ENCODE results near the gene RNPS1. TPM values are rescaled to one million over a fixed set of nuclear protein-coding genes. Genes with fewer than 3 reads are reported as not detected.
"Not testable (repeated sequence)": the region's sequence is repeated elsewhere in the genome, so short reads cannot be mapped to it uniquely, and the experiment has no call there.

The RNPS1 gene
- polyA plus RNA-seq, 3 donors, result 207 to 240 (median 216) TPM

DNA sequence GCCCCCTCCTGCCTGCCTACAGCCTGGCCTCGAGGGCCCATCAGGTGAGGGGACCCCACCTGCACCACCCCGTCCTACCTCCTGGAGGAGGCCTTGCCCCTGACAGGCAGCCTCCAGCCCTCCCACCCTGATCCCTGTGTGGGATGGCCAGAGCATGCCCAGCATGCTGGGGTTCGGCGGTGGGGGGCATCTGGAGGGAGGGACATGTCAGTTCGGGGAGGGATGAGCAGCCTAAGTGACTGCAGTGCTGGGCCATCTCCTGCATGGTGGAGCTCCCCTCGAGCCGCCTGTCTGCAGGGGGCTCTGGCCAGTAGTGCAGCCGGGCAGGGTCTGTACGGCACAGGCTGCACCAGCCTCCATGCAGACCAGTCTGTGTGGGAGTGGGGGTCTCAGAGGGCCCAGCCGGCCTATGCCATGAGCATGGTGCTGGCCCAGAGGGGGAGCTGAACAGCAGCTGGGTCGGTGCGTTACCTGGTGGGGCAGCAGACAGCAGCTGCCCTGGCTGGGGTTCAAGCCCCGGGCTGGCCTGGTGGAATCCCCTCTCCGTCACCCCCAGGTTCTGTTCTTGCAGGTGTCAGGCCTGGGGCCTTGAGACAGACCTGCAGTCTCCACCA lies 4.0 kb upstream of the RNPS1 start:
- no peak for DNase-seq

DNA sequence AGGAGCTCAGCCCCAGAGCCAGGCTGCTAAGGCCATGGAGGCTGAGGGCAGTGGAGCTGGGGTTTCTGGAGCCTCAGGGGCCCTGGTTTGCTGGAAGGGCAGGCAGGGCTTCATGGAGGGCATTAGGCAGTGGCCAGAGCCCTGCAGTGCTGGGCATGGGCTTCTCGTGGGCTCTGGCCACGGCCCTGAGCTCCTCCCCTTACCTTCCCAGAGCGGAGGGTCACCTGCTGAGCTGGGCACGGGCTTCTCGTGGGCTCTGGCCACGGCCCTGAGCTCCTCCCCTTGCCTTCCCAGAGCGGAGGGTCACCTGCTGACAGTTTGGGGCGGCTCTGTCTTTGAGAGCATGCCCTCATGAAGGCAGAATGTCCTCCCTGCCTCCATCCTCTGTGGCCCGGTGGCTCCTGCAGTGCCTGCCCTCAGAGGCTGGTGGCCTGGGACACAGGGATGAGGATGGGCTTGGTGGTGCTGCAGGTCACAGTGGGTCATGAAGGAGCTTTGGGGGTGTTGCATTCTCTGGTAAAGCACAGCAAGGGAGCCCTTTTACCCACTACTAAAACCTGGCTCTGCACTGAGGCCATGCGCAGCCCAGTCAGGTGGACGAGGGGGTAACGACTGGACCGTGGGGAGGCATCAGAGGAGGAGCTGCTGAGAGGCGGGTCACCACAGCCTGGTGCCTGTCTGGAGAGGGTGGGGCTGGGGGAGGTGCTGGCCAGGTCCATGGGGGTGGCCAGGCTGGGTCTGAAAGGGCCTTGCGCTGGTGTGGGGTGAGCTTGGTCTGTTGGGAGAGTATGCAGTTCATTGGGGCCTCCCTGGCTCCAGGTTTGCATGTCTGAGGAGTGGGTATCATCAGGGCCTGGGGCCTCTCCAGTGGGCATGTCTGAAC lies 2.9 kb upstream of the RNPS1 start:
- no peak for DNase-seq

DNA sequence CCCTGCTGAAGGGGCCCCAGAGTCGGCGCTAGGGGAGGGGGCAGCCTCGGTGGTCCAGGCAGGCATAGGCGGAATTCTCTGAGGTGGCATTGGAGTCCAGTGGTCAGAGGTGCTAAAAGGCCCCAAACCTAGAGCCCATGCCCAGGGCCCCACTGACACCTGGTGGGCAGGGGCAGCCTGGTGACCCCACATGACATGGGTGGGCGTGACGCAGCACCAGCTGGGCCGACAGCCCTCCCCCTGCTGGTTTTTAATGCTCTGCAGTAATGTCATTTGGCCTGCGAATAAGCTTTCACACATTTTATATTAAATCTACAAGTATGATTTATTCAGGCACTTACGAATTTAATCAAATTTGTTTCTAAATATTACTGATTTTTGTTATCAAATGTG lies 2.1 kb upstream of the RNPS1 start:
- DNase-seq, result no peak

GRCh38 chr16:2267505-2267912 lies 417 bp downstream of the RNPS1 start:
- DNase-seq, result not testable (repeated sequence)

- DNase-seq, result not testable (repeated sequence)
Measured at GRCh38 chr16:2266887-2267286, 1.0 kb downstream of the RNPS1 start.

- not testable (repeated sequence) for DNase-seq
Measured at GRCh38 chr16:2263026-2263425, 4.9 kb downstream of the RNPS1 start.

GRCh38 chr16:2260250-2260649 lies 7.7 kb downstream of the RNPS1 start:
- DNase-seq, result no peak

DNA sequence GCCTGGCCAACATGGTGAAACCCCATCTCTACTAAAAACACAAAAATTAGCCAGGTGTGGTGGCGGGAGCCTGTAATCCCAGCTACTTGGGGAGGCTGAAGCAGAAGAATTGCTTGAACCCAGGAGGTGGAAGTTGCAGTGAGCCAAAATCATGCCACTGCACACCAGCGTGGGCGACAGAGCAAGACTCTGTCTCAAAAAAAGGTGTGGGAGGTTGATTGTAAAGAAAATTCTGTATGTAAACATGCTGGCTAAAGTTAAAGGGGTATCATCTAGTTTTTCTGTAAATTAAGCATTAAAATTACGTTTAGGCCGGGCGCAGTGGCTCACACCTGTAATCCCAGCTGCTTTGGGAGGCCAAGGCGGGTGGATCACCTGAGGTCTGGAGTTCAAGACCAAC lies 9.4 kb downstream of the RNPS1 start:
- not testable (repeated sequence) for DNase-seq

- DNase-seq, result no peak
Measured at GRCh38 chr16:2257726-2258125, 10.2 kb downstream of the RNPS1 start.

DNA sequence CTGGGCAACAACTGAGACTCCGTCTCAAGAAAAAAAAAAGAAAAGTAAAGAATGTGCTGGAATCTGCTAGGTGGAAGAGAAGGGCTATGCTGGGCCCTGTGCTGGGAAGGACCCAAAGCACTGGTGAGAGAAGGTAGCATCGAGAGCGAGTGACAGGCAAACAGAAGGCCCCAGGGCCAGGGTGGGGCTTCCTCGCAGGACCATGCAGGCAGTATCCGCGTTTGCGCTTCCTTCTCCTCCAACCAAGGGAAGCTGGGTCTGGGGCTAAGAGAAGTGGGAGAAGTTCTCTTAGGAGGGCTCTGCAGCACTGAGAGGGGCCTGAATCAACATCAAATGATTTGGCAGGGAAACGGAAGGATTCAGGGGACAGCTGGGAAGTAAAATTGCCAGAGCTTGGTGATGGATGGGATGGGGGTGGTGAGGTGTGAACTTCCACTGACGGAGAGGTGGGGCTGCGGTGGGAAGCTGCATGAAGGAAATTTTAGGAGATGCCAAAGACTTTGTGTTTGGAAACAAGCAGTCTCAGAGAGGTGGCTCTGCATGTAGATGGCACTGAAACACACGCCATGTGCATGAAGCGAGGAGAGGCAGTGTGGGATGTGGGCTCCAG lies 11.3 kb downstream of the RNPS1 start:
- no peak for DNase-seq

- DNase-seq, result no peak
Measured at GRCh38 chr16:2253293-2253692, 14.6 kb downstream of the RNPS1 start.

DNA sequence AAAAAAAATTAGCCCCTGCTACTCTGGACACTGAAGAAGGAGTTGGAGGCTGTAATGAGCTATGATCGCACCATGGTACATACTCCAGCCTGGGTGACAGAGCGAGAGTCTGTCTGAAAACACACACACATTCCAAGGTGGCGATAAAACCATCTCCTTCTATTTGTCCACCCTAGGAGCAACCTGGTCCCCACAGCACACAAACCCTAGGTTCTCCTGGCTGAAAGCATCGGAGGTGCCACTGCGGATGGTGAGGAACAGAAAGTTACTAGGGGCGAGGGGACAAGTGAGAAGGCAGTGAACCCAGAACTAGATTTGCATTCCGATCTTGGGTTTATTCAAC lies 15.1 kb downstream of the RNPS1 start:
- no peak for DNase-seq

DNA sequence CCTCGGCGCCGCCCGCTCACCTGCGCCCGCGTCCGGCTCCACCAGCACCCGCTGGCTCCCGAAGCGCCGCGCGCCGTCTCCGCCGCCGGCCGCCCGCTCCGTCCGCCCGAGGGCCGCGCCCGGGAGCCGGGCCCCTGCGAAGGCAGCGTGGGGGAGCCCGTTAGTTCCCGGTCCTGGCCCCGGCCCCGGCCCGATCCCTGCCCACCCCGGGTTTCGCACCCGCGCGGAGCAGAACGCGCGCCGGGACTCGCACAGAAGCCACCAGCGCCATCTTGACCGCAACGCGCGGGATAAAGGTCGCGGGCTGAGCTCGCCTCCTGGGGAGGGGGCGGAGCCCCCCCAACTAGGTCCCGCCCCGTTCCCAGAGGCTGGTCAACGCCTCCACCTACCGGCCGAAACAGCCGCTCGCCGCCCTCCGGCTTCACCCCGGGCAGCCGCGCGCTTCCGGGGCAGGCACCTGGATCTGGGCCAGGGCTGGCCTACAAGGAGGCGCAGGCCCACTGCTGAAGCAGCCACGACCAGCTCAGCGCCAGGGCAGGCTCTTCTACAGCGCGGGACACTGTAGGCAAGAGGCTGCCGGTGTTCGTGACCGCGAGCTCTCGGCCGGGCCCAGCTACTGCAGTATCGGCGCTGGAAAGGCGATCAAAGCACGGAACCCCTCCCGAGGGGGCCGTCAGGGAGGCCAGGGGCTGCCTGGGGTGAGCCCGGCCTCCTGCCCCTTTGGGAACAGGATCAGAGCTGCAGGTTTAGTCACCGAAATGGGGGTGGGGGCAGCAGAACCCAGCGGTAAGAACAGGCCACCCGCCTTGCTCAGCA lies 16.4 kb downstream of the RNPS1 start, which contains the start of gene ECI1:
Gene ECI1, minus strand, starts transcription at position 292 of the 816 bp plus-strand sequence. Its CDS starts 21 bp downstream, at position 271.
- peak; percentile 92 for DNase-seq

GRCh38 chr16:2250652-2251295 lies 17.2 kb downstream of the RNPS1 start:
- no peak for DNase-seq

DNA sequence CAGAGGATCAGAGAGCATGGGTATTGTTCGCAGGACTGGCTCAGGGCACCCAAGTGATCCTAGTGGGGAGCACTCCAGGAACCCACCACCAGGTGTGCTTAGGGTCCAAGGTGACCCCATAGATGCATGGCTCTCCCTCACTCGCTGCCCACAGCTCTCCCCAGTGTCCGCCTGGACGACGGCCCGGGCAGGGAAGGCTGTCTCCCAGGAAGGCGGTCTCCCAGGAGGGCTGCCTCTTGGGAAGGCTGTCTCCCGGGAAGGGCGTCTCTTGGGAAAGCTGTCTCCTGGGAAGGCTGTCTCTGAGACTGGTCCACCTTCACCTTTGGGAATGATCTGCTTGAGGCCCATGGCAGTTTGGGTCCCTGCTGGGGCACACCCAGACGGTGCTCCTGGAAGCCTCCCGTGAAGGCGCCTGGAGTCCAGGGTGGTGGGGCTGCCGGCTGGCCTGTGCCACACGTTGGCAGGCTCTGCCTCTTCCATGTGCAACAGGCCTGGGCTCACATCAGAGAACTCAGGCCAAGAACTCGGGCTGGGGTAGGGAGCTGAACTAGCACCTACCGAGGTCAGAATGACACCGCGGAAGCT lies 21.5 kb downstream of the RNPS1 start:
- DNase-seq, result no peak

GRCh38 chr16:2244926-2245795 lies 22.8 kb downstream of the RNPS1 start:
- DNase-seq, result no peak

DNA sequence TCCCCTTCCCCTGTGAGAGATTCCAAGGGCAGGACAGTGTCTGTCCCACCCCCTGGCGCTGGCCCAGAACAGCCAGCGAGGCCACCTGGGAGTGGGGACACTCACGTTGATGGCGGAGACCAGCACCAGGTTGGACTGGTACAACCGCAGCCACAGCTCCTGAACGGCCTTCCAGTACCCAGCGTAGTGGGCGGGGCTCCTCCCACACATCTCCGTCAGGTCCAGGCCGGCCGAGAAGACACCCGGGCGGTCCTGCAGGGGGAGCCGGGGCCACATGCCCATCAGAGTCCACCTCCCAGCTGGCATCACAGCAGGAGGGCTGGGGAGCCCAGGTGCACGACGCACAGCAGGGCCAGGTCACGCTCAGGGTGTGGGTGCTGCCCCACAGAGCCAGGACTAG lies 23.6 kb downstream of the RNPS1 start:
- DNase-seq, result no peak

GRCh38 chr16:2243781-2244180 lies 24.1 kb downstream of the RNPS1 start:
- DNase-seq, result no peak

DNA sequence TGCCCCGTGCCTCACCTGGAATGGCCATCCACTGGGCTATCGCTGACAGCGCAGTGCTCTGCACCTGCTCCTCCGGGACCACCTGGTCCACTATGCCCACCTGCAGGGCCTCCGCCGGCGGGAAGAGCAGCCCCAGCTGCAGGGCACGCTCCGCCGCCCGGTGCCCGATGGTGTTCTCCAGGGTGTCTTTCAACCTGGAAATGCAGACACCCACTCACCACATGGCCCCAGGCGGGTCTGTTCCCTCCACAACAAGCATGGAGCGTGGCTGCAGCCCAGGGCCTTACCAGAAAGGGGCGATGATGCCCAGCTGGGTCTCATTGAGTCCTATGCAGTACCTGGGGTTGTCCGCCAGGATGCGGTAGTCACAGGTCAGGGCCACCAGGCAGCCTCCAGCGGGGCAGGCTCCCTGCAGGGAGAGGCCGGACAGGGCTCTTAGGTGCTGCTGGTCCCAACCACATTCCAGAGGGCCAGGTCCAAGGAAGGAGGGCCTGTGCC lies 24.8 kb downstream of the RNPS1 start:
- DNase-seq, result no peak

- DNase-seq, result no peak
Measured at GRCh38 chr16:2242598-2242997, 25.3 kb downstream of the RNPS1 start.
